NT2/D1 (cell line): ENCODE results near the gene ZMYND12.

ENCODE experiments used
- SUZ12 ChIP-seq: IDR thresholded peaks from 2 replicates; pipeline ENCODE4 v1.6.1; 2011; ENCODE audit not compliant: insufficient read length, insufficient read depth; ENCODE audit errors: extremely low read depth
- YY1 ChIP-seq: IDR thresholded peaks from 2 replicates; pipeline ENCODE4 v1.6.1; 2011; ENCODE audit not compliant: insufficient read length, insufficient read depth

GRCh38 chr1:42450061-42450460 lies 5.8 kb downstream of the ZMYND12 start:
- no peak for TF ChIP-seq YY1
- TF ChIP-seq SUZ12 = no peak
